Measurements from ENCODE around the gene COBLL1. TPM values are rescaled to one million over a fixed set of nuclear protein-coding genes. Genes with fewer than 3 reads are reported as not detected.
"Not testable (repeated sequence)": the region's sequence is repeated elsewhere in the genome, so short reads cannot be mapped to it uniquely, and the experiment has no call there.

COBLL1 gene
- total and polyA plus RNA-seq, 2 experiments from 2014 or later = 19.6 to 33.5 TPM

GRCh38 chr2:164764996-164765395 is 76.6 kb downstream of the COBLL1 start:
- no peak for TF ChIP-seq CTCF (IDR thresholded peaks at IDR 0.05; ENCODE audit: low read depth, low read length)
- Histone ChIP-seq H3K27me3 (no peaks in the 10 kb centered on the region), H3K9me3 (ENCODE audit: low read depth) (no peaks in the 10 kb centered on the region), H3K4me1 (ENCODE audit: low read depth) (peaks cover 7% of the 10 kb centered on the region), H3K36me3 (no peaks in the 10 kb centered on the region), H3K27ac (no peak overlapping the region), H3K4me3 (no peak overlapping the region)
- no peak for DNase-seq (ENCODE audit: low read depth in 1 of 2, low spot score in 1 of 2)

- H3K27ac ChIP-seq = no peak overlapping the region
- DNase-seq (ENCODE audit: low read depth in 1 of 2, low spot score in 1 of 2) = no peak
Observed at GRCh38 chr2:164764474-164764873, 77.1 kb downstream of the COBLL1 start.

GRCh38 chr2:164763431-164763830 is 78.2 kb downstream of the COBLL1 start:
- H3K27ac ChIP-seq = no peak overlapping the region
- TF ChIP-seq CTCF (IDR thresholded peaks at IDR 0.05; ENCODE audit: low read depth, low read length) = no peak

More at GRCh38 chr2:164764474-164764873, 77.1 kb downstream of the COBLL1 start:
- Histone ChIP-seq H3K36me3 (no peaks in the 10 kb centered on the region), H3K4me1 (ENCODE audit: low read depth) (peaks cover 7% of the 10 kb centered on the region), H3K4me3 (no peak overlapping the region), H3K27me3 (no peaks in the 10 kb centered on the region), H3K9me3 (ENCODE audit: low read depth) (no peaks in the 10 kb centered on the region)
- TF ChIP-seq CTCF (IDR thresholded peaks at IDR 0.05; ENCODE audit: low read depth, low read length) = no peak

GRCh38 chr2:164761737-164762460 is 79.7 kb downstream of the COBLL1 start:
- TF ChIP-seq CTCF (IDR thresholded peaks at IDR 0.05; ENCODE audit: low read depth, low read length) = no peak

More at GRCh38 chr2:164763431-164763830, 78.2 kb downstream of the COBLL1 start:
- H3K27me3 ChIP-seq = no peaks in the 10 kb centered on the region
- no peaks in the 10 kb centered on the region for H3K36me3 ChIP-seq
- no peak for DNase-seq (ENCODE audit: low read depth in 1 of 2, low spot score in 1 of 2)
- H3K4me3 ChIP-seq = no peak overlapping the region
- H3K4me1 ChIP-seq (ENCODE audit: low read depth) = peaks cover 7% of the 10 kb centered on the region
- no peaks in the 10 kb centered on the region for H3K9me3 ChIP-seq (ENCODE audit: low read depth)

GRCh38 chr2:164761201-164761600 is 80.4 kb downstream of the COBLL1 start:
- H3K4me3 ChIP-seq; H3K9me3 ChIP-seq (ENCODE audit: low read depth); H3K36me3 ChIP-seq; H3K27ac ChIP-seq; H3K27me3 ChIP-seq; DNase-seq (ENCODE audit: low read depth in 1 of 2, low spot score in 1 of 2); H3K4me1 ChIP-seq (ENCODE audit: low read depth): not testable (repeated sequence)

More at GRCh38 chr2:164761737-164762460, 79.7 kb downstream of the COBLL1 start:
- H3K4me1 ChIP-seq (ENCODE audit: low read depth) = no peaks in the 10 kb centered on the region
- H3K4me3 ChIP-seq = no peak overlapping the region
- H3K27me3 ChIP-seq = no peaks in the 10 kb centered on the region
- no peak for DNase-seq (ENCODE audit: low read depth in 1 of 2, low spot score in 1 of 2)
- H3K36me3 ChIP-seq = no peaks in the 10 kb centered on the region
- no peak overlapping the region for H3K27ac ChIP-seq
- no peaks in the 10 kb centered on the region for H3K9me3 ChIP-seq (ENCODE audit: low read depth)

GRCh38 chr2:164760179-164760578 is 81.4 kb downstream of the COBLL1 start:
- DNase-seq (ENCODE audit: low read depth in 1 of 2, low spot score in 1 of 2) = no peak
- Histone ChIP-seq H3K4me3 (no peak overlapping the region), H3K4me1 (ENCODE audit: low read depth) (no peaks in the 10 kb centered on the region), H3K27me3 (no peaks in the 10 kb centered on the region), H3K9me3 (ENCODE audit: low read depth) (no peaks in the 10 kb centered on the region), H3K36me3 (no peaks in the 10 kb centered on the region), H3K27ac (no peak overlapping the region)
- no peak for TF ChIP-seq CTCF (IDR thresholded peaks at IDR 0.05; ENCODE audit: low read depth, low read length)
